HG02943 (cell line): Measurements from ENCODE around the gene EIF5B.

Experiments used
- ATAC-seq: cut with Tn5 transposase; IDR thresholded peaks from one replicate; pipeline ENCODE4 v1.9.1; 2021; ENCODE audit warnings: mild to moderate bottlenecking, low read depth, moderate library complexity; ENCODE audit not compliant: unreplicated experiment

Gene EIF5B

DNA sequence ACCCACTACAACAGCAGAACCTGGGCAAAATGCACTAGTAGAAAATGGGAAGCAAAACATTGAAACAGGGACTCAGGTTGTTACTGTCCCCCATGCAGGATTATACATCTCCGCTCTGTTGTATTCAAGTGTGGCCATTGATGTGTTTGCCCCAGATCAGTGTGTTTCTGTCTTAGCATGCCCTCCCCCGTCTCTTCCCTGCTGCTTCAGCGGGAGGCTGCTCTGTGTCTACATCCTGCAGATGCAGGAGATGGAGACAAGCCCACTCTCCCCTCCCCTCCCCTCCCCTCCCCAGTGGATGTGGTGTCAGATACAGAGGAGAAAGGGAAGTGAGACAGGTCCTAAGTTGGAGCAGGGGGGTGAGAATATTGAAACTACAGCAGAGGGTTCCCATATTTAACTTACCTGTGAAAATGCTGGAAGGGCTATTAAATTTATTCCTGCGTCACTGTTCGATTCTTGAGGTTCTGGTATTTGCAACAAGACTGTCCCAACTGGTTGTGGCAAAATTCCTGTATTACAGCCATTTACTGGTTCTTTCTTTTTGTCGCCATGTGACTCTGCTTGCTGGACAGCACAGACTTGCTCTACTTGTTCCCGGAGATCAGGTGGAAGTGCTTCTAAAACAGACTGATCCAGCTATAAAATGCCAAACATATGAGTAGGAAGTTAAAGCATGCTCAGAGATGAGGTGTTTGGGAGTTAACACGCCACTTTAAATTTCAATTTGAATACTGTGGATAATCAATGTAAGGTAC, 67.0 kb downstream of the EIF5B start:
- no peak for ATAC-seq

DNA sequence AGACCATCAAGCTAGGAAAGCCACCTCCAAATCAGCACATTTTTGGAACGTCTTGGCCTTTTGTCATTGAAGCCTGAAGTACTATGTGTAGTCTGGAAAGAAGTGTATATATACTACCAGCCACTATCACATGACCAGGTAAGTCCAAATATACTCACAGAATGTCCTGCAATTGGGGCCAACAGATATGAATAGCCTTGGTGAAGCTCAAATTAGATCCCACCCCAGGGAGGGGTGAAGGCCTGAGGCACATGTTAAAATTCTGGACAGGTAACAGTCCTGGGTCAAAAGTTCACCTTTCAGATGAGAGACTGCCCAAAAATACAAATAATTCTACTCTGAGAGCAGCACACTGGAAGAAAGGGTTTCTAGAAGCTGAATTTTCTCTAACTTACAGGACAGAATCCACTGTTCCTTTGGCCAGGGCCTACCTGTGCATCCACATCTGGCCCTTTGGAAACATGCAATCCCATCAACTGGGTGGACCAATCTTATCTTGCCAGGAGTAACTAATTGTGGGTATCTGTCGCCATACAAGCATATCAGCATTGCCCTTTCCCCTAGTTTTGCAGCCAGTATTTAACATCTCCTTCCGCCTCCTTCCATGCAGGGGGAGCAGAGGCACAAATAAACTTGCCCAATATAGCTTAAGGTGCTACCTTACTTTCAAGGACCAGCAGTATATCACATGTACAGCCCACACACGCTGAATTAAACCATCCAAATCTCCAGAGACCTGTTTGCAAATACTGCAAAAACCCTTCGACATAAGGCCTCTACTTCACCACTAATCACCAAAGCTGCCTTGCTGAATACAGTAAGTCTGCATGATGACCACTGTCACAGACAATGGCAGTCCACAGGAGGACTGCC, 67.8 kb downstream of the EIF5B start:
- no peak for ATAC-seq

DNA sequence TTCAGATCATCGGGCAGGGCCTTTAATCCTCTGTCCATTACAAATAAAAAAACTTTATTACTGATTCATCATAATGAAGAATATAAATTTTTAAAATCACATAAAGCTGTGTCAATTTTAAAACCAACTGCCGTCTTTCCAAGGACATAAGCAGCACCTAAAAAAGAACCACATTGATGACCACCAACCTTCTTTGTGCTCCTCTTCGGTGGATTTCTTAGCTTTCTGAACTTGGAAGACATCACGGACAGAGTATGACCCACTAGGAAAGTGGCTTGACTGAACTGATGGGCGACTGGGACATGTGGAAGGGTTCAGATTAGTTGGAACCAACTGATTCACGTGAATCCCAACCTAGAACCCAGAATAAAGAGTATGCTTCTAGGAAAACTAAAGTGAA, 68.9 kb downstream of the EIF5B start:
- no peak for ATAC-seq

DNA sequence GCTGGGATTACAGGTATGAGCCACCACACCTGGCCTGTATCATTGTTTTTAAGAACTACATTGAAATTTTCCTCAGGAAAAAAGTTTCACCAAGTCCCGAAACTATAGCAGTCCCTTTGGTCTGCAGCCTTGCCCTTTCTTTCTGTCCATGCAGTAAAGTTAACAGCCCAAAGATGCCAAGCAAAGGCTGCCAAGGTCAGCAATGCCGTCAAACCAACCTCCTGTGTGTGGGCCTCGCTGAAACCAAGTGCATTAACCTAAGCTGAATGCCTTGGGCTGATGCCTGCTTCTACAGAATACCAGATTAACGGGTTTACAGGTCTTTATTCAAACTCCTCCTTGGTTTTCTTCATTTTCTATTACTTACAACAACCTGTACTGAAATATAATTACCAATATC, 73.1 kb downstream of the EIF5B start:
- ATAC-seq, result no peak

DNA sequence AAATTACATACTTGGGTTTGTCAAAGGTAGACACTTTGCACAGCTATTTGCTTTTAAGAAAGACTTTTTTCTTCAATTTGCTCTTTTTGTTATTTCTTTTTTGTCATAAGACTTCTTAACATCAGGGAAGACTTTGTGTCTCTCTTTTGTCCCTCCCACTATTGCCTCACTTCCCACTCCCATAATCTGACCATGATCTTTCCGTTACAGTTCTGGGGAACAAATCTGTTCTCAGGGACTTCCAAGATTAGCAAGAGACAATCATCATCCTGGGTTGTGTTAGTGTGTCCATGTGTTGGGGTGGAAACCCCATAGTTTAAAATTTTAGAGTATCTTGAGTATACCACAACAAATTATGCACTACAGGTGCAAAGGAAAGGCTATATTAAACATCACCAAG, 77.4 kb downstream of the EIF5B start:
- no peak for ATAC-seq

DNA sequence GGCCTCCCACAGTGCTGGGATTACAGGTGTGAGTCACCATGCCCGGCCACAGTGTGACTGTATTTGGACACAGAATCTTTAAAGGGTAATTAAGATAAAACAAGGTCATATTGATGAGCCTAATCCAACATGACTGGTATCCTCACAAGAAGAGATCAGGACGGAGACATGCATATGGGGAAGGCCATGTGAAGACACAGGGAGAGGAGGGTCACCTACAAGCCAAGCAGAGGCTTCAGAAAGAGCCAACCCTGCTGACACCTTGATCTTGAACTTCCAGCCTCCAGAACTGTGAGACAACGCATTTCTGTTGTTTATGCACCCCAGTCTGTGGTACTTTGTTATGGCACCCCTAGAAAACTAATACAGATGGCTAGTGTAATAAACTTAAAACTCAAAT, 80.2 kb downstream of the EIF5B start:
- no peak for ATAC-seq

DNA sequence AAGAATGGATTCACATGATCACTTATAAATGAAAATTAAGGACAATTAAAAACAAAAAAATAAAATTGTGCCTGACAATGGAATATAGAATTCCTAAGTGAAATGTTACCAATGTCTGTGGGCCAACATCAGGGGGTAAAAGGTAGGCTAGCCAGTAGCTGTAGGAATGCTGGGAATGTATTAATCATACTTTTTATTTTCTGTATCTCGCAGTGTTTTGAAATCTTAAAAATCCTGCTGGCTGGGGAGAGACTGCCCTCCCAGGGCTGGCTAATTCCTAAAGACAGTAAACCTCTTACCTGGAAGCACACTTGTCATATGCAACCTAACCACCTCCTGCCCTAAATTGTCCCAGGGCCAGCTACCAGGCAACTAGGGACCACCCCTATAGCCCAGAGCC, 82.8 kb downstream of the EIF5B start:
- no peak for ATAC-seq

DNA sequence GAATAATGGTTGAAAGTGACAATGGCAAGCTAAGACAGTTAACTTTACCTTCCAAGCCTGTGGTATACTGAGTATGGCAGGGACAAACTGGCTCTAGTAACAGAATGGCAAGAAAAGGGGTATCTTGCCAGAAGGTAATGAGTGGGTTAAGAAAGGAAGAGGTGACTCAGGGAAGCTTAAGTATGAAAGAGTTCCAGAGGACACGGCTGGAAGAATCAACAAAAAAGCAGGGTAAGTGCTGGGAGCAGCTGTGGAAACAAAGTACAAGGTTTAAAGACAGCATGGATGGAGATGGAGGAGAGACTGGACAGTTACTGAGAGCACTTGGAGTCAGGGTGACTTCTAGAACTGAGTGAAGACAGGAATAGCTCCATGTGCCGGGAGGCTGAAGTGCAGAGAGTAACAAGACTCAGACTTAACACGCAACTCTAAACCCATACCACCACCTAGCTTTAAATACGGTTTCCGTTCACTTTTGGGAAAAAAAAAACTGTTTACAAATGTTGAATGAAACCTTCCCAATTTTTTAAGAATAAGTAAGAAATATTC, 83.6 kb downstream of the EIF5B start:
- no peak for ATAC-seq

DNA sequence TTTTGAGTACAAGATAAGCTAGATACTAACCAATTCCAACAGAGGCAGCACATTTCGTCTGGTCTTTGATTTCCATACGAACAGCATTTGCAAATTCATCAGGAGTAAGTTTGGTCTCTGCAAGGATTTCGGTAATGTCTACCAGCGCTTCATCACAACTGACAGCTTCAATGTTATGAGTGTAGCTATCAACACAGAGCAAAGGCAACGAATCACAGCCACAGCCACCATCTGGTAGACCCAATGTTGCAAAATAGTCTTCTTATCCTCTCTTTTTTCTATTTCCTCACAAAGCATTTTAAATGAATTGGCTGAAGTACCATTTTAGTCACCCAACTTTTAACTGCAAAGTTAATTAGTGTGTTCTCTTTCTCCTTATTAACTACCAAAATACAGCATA, 84.3 kb downstream of the EIF5B start:
- no peak for ATAC-seq

DNA sequence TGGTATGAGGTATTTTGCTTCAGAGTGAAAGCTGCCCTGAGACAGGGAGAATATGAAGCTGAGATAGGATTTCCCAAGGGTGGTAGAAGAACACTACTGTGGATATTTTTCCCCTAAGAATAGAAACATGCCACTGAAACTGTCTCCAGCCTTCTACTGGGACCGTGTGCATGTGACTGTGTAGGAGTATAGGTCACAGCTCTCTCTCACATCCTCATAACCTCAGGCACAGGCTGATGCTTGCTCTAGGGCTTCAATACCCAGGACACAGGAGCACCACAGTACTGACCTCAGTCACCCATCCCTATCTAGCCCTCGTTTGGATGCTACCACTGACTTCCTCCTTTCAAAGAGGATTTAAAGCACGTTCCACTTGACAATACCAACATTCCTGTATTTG, 85.4 kb downstream of the EIF5B start:
- no peak for ATAC-seq

DNA sequence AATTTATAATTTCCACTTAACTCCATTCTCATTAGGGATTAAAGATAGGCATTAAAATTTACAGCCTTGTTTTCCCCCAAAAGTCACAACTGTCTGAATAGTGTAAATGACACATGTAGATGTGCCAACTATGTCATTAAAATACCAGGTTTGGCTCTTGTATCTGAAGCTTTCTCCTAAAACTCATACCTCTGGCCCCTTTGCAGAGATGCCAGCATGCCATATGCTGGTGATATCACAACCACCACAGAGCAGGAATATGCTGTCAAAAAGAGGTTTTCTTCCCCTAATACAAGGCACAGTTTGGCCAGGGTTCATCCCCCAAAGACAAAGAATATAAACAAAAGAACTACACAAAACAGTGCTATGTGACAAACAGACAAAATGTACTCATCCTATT, 87.2 kb downstream of the EIF5B start:
- no peak for ATAC-seq

DNA sequence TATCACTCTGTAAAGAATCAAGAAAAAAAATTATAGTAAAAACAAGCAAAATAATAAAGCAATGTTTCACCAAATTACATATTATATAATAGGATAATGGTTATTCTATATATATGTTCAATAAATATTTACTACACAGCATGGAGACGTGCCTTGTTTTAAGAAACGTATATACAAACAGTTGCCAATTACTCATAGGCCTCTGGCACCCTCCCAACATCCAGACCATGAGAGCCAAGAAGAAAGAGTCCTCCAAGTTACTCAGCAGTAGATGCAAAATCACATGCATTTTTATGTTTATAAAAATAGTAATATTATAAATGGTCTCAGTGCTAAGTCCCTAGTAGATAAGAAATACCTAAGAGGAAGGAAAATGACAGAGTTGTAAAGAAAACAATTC, 87.8 kb downstream of the EIF5B start:
- ATAC-seq, result no peak

DNA sequence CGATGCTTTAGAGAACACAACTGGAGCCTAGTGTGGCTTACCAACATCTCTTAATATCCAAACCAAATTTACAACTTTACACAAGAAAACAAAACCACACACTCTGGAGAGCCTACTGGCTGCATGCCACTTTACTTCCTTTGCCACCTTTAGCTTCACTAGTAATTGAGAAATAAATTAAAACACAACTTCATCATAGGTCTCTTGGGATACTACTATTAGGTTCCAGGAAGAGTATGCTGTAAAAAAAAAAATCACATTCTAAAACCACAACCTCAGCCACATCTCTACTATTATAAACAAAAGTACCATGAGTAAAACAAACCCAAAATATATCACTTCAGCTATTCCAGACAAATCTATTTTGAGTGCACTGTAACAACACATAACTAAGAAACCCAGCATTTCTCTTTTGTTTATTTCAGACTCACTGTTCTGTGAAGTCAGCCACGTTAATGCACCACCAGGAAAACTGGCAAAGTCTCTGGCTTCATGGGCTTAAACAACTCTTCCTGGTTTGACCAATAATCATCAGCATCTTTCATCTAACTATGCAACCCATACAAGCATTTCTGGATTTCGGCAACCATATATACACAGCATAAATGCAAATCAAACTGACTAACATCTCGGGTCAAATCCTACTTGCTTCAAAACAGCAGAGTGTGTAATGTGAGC, 93.6 kb downstream of the EIF5B start:
- ATAC-seq, result no peak

DNA sequence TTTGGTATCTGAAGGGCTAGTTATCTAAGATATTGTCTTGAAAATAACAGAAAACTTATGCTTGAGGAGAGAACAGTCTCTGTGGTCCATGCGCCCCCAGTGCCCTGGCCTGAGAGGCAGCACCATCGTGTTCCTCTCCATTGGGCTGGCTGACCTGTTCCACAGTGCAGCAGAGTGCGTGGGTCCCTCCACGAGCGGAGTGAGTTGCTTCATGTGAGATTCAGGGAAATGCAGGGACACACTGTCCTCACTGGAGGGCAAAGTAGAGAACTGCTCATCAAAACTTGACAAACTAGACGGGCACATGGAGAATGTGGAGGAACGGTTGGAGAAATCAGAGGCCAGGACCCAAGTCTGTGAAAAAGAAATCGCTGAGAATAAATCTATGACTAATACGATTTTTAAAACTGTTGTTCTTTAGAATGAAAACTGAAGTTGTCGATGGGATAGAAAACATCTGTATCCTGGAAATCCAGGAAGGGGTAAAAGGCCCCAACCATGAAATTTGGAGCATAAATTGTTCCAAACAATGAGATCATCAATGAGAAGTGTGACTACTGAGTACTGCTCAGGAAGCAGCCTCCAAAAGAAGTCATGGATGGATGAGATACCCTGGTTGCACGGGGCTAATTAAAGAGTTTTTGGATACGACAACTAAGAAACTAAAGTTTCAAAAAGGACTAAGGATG, 94.5 kb downstream of the EIF5B start:
- no peak for ATAC-seq

DNA sequence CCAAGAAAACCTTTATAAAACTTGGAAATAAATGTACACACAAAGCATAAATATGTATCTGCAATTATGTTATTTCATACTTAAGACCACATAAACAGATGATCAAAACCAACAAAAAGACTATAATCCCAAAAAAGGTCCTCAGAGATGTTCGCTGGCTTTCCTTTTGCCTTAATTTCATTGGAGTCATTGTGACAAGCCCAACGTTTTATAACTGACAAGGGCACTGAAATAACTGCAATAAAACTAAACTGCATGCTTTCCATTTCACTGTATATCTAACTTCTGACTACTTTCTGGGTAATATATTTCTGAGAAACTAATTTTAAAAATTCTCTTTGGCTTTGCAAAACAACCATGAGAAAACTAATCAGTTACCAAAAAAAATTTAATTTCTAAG, 96.2 kb downstream of the EIF5B start:
- ATAC-seq, result no peak

DNA sequence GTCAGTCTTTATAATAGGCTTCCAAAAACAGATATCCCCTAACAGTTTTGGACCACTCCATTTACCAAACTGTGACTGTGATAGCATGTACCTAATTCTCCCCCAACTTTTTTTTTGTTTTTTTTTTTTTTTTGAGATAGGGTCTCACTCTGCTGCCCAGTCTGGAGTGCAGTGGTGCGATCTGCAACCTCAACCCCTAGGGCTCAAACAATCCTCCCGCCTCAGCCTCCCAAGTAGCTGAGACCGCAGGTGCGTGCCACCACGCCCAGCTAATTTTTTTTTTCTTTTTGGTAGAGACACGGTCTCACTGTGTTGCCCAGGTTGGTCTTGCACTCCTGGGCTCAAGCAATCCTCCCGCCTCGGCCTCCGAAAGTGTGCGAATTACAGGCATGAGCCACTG, 99.7 kb downstream of the EIF5B start:
- ATAC-seq, result no peak

DNA sequence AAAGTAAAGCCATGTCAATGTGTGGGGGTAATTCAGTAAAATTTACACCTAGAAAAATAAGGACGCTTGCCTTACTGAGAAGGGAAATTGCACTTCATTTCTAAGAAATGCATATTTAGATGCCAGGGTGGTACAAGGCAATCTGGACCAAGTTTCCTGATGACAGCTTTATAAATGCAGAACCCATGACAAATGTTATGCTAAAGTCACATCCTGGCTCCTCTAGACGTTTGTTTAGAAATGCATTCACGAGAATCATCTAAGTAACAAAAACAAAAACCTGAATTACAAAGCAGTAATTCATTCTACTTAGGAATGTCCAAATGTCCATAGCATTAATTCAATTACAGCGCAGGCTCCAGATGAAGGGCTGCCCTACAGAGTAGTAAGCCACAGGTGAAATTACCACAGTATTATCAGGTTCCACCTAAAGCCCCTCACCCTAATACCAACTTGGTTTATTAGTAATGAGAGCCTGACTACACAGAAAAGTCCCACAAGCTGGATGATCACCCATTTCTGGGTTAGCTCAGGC, 102.8 kb downstream of the EIF5B start:
- ATAC-seq, result no peak

DNA sequence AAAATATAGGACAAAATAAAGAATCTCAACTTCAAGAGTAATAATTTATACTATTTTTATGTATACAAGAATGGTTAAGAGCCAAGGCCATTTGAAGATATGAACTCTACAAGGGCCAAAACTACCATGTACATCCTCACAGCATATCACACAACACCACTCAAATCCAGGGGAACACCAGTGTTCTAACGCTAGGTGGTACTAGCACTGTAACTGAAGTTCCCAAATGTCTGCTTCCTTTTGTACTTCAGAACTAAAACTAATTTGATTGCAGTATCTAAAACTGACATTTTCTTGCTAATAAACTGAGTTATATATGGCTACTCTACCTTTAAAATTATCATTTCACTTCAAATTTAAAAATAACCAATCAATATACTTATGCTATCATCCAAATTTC, 105.6 kb downstream of the EIF5B start:
- ATAC-seq, result no peak

DNA sequence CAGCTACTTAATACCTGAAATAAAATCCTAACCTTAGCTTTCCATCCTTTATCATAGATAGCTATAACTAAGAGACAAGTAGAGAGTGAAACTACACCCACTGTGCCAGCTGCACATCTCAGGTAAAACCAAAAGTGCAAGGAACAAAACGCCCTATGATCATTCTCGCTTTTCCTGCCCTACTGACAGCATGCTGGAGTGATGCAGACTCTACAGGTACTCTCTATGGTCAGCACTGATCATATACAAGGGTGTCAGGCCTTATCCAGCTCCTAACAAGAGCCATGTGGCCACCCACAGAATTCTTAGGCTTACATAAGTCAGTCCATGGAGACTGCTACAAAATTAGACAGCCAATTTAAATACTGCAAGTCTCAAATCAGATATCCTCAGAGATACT, 107.0 kb downstream of the EIF5B start:
- ATAC-seq, result no peak

DNA sequence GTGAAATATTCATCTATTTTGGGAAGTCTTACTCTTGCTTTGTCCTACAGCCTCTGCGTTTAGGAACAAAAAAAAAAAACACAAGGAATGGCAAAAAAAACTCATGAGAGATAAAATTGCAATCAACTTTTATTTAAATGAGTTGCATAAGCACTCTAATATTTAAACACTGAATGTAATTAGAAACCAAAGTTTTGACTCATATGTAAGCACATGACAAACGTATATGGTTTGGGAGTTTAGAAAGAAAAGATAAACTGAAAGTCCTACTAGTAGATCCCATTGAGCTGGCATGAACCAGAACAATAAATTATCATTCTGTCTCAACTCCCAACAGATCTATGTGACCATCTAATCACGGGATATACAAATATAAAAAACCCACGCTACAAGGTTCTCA, 107.9 kb downstream of the EIF5B start:
- ATAC-seq, result no peak
